Ovary (tissue), 9 donors: ENCODE measurements around the gene RYR2. TPM values are rescaled to one million over a fixed set of nuclear protein-coding genes. Genes with fewer than 3 reads are reported as not detected.

Experiments
- DNase-seq, 5 donors: peaks; one replicate each; pipeline ENCODE4 v3.0.0-alpha.2; 2019 to 2020
- H3K27ac ChIP-seq, 2 donors: fragments of 200-600 bp; one replicate each; pipeline versions ENCODE4 v1.5.1 to v1.8.0; 2019 to 2022
- H3K27me3 ChIP-seq: fragments of 200-600 bp; one replicate; pipeline ENCODE4 v1.8.0; 2022
- H3K36me3 ChIP-seq: fragments of 200-600 bp; sonication (generic); one replicate; pipeline ENCODE4 v1.5.1; 2019
- H3K4me1 ChIP-seq: one replicate; pipeline ENCODE4 v1.8.1; 2013; ENCODE audit warnings: mild to moderate bottlenecking, moderate library complexity; ENCODE audit not compliant: insufficient read depth
- H3K4me3 ChIP-seq: fragments of 200-600 bp; sonication (generic); one replicate; pipeline ENCODE4 v1.5.1; 2017
- H3K9me3 ChIP-seq, 2 donors: fragments of 200-600 bp in 1 of 2; sonication (generic) in 1 of 2; one replicate each; pipeline versions ENCODE4 v1.5.1 to v1.8.1; 2013 to 2019; ENCODE audit warnings: mild to moderate bottlenecking in 1 of 2, moderate library complexity in 1 of 2
- CTCF ChIP-seq, 3 donors: fragments of 450-650 bp in 2 of 3; fragments of 200-600 bp in 1 of 3; IDR thresholded peaks; one replicate each; pipeline versions ENCODE4 v1.5.1 to v1.8.0; 2016 to 2022; ENCODE audit warnings: antibody characterized with exemption in 3 of 3, mild to moderate bottlenecking in 1 of 3
- EP300 ChIP-seq: sonication (generic); formaldehyde crosslinking; IDR thresholded peaks from one replicate; pipeline ENCODE4 v1.6.1; 2017; ENCODE audit warnings: antibody characterized with exemption
- POLR2A ChIP-seq: fragments of 450-650 bp; IDR thresholded peaks from one replicate; pipeline ENCODE4 v1.6.1; 2017; ENCODE audit warnings: antibody characterized with exemption, mild to moderate bottlenecking, moderate library complexity
- WGBS, 3 donors: extraction: QIAGEN DNeasy Blood & Tissue Kit in 1 of 3; methylation state at CpG; one replicate each; pipeline versions ENCODE4 v1.1.5 to v1.1.7; 2013 to 2017; 5-methylcytosine and 5-hydroxymethylcytosine counted together
- intact Hi-C, 4 donors: fragments of 100-400 bp; cut with DNase I; formaldehyde crosslinking; loops; one replicate each; pipeline versions ENCODE4 v1.11.0 to v1.15.1; 2022 to 2023
- polyA plus RNA-seq, 2 donors: library from polyadenylated mRNA; stranded (reverse); fragments of 200-250 nt in 1 of 2; fragments of 350-450 nt in 1 of 2; fragmentation: Illumina TruSeq in 1 of 2; extraction: RNeasy Lipid Tissue Mini Kit (QIAGEN cat#74804) in 1 of 2; gene quantifications; one replicate each; pipeline ENCODE4 v1.2.3, GENCODE V29; 2013 to 2014
- total RNA-seq, 7 donors: library from RNA; depleted of rRNA in 2 of 7; stranded (reverse); fragments of >200 nt in 2 of 7; fragmentation: NEBNext Ultra II Directional in 3 of 7; extraction: Animal tissue kit (Norgen Biotek cat#: 25700) in 3 of 7; gene quantifications; one replicate each; pipeline versions ENCODE4 v1.1.0 to v1.2.4, GENCODE V29; 2016 to 2023
- donor health status: DM: no; HTN: no; CAD: no; lungs with moderate emphysema.
- donor health status: DM: no; HTN: no; CAD: no.
- donor health status: Bipolar disorder and iron deficiency.
- donor health status: DM: yes; HTN: yes; CAD: no.
- donor health status: DM: no; HTN: no; CAD: no.
- donor health status: DM: yes; HTN: yes; CAD: no.

The RYR2 gene
- total and polyA plus RNA-seq, 9 donors, result 3.0 to 13.8 (median 5.4) TPM

GRCh38 chr1:237695878-237696277 is 653.9 kb downstream of the RYR2 start:
- Histone ChIP-seq H3K4me3 (no peak overlapping the region), H3K27me3 (no peaks in the 10 kb centered on the region), H3K4me1 (no peaks in the 10 kb centered on the region), H3K27ac (no peak overlapping the region), H3K9me3 (no peaks in the 10 kb centered on the region), H3K36me3 (no peaks in the 10 kb centered on the region)
- TF ChIP-seq CTCF (IDR thresholded peaks at IDR 0.05), result no peak
- TF ChIP-seq EP300, result no peak
- TF ChIP-seq POLR2A, result no peak
- DNase-seq, result no peak
- intact Hi-C loops, result no loop called here

- TF ChIP-seq CTCF (IDR thresholded peaks at IDR 0.05) (no peak), EP300 (no peak), POLR2A (no peak)
- H3K36me3 ChIP-seq, result no peaks in the 10 kb centered on the region
- H3K27me3 ChIP-seq, result no peaks in the 10 kb centered on the region
- H3K9me3 ChIP-seq, result no peaks in the 10 kb centered on the region
- H3K4me3 ChIP-seq, result no peak overlapping the region
- H3K27ac ChIP-seq, result no peak overlapping the region
- WGBS, 3 donors, result 89 to 91% (median 90%) methylated on average over 5 of the region's 5 CpGs
- no peak for DNase-seq
- H3K4me1 ChIP-seq, result no peaks in the 10 kb centered on the region
- intact Hi-C loops, result no loop called here
Measured at GRCh38 chr1:237700181-237700580, 658.2 kb downstream of the RYR2 start.

- no peak for TF ChIP-seq POLR2A
- TF ChIP-seq CTCF (IDR thresholded peaks at IDR 0.05), result no peak
- no peak for TF ChIP-seq EP300
- H3K36me3 ChIP-seq, result no peaks in the 10 kb centered on the region
- no peaks in the 10 kb centered on the region for H3K27me3 ChIP-seq
- H3K4me1 ChIP-seq, result no peaks in the 10 kb centered on the region
- no peak overlapping the region for H3K27ac ChIP-seq
- intact Hi-C loops, result no loop called here
- no peak overlapping the region for H3K4me3 ChIP-seq
- H3K9me3 ChIP-seq, result no peaks in the 10 kb centered on the region
- WGBS, 3 donors, result 88 to 93% (median 91%) methylated on average over 2 of the region's 2 CpGs
- DNase-seq, result no peak
Measured at GRCh38 chr1:237701534-237701933, 659.5 kb downstream of the RYR2 start.

- Histone ChIP-seq H3K27ac (no peak overlapping the region), H3K36me3 (no peaks in the 10 kb centered on the region), H3K9me3 (no peaks in the 10 kb centered on the region), H3K4me3 (no peak overlapping the region), H3K27me3 (no peaks in the 10 kb centered on the region), H3K4me1 (no peaks in the 10 kb centered on the region)
- no peak for TF ChIP-seq EP300
- no peak for TF ChIP-seq CTCF (IDR thresholded peaks at IDR 0.05)
- TF ChIP-seq POLR2A, result no peak
- intact Hi-C loops, result no loop called here
- DNase-seq, result no peak
- 80 to 84% (median 84%) methylated on average over 2 of the region's 2 CpGs for WGBS, 3 donors
Measured at GRCh38 chr1:237702161-237702560, 660.2 kb downstream of the RYR2 start.

GRCh38 chr1:237705462-237705861 is 663.5 kb downstream of the RYR2 start:
- Histone ChIP-seq H3K27ac (no peak overlapping the region), H3K4me3 (no peak overlapping the region), H3K9me3 (no peaks in the 10 kb centered on the region), H3K27me3 (no peaks in the 10 kb centered on the region), H3K4me1 (no peaks in the 10 kb centered on the region), H3K36me3 (no peaks in the 10 kb centered on the region)
- no peak for DNase-seq
- WGBS, 3 donors, result 91 to 97% (median 92%) methylated on average over 4 of the region's 4 CpGs
- TF ChIP-seq EP300 (no peak), CTCF (IDR thresholded peaks at IDR 0.05) (no peak), POLR2A (no peak)
- intact Hi-C loops, result no loop called here
